ENCODE measurements around the gene KCNE1. TPM values are rescaled to one million over a fixed set of nuclear protein-coding genes. Genes with fewer than 3 reads are reported as not detected.

Gene KCNE1
- total and polyA plus RNA-seq, 2 of the 13 experiments (the other 11 are each of a cell fraction or from before 2014, with no cell fraction given) = 0.35 TPM; not detected in 1

- TF ChIP-seq HINFP (CRISPR knock-in tag; IDR thresholded peaks at IDR 0.05; ENCODE audit: low read depth) = no peak
- TF ChIP-seq ZNF337 (CRISPR knock-in tag; IDR thresholded peaks at IDR 0.05; ENCODE audit: borderline replicate concordance, low read depth) = no peak
- TF ChIP-seq FOXA1 (IDR thresholded peaks at IDR 0.05) = no peak
- no peak for TF ChIP-seq FOXA1 (CRISPR knock-in tag; IDR thresholded peaks at IDR 0.05)
- TF ChIP-seq ZNF296 (CRISPR knock-in tag; conservative IDR thresholded peaks at IDR 0.05) = no peak
- TF ChIP-seq ZNF121 (CRISPR knock-in tag; IDR thresholded peaks at IDR 0.05) = no peak
- no peak for TF ChIP-seq GFI1 (CRISPR knock-in tag; IDR thresholded peaks at IDR 0.05; ENCODE audit: borderline replicate concordance)
- TF ChIP-seq MAFF (IDR thresholded peaks at IDR 0.05; ENCODE audit: low read depth, low read length) = no peak
Measured at GRCh38 chr21:34513129-34513675, 1.2 kb upstream of the KCNE1 start (continued).

GRCh38 chr21:34511181-34511580, 829 bp downstream of the KCNE1 start:
- Histone ChIP-seq H3K9ac (ENCODE audit: insufficient read depth, low read depth, low read length) (no peak overlapping the region), H3K27me3 (ENCODE audit: control insufficient read depth in 1 of 2, insufficient read depth in 2 of 2, low read length in 2 of 2) (peaks cover 0 to 5% of the 10 kb centered on the region in 2 experiments; a peak in 1 of 5 replicates), H3K4me3 (replicated peaks in 1 of 3; ENCODE audit: insufficient read depth in 1 of 3, low read depth in 2 of 3, low read length in 3 of 3) (no peak overlapping the region), H3K79me2 (ENCODE audit: insufficient read depth, low read length) (no peaks in the 10 kb centered on the region), H3K4me2 (ENCODE audit: low read depth, low read length) (no peak overlapping the region), H3K4me1 (ENCODE audit: insufficient read depth, low read length) (peaks cover 6% of the 10 kb centered on the region; the same call in 1 of the 2 replicates), H4K20me1 (ENCODE audit: insufficient read depth, low read length) (no peaks in the 10 kb centered on the region), H2AFZ (ENCODE audit: low read length) (no peak overlapping the region), H3K36me3 (replicated peaks in 1 of 2; ENCODE audit: control insufficient read depth in 1 of 2, insufficient read depth in 2 of 2, low read length in 2 of 2) (0 out of 5 replicates have a peak, but pooled peaks cover 0 to 3% of the 10 kb centered on the region in 2 experiments), H3K27ac (ENCODE audit: extremely low read length, insufficient read depth, low read length) (no peak overlapping the region), H3K9me3 (ENCODE audit: low read length) (no peaks in the 10 kb centered on the region)
- ATAC-seq = no peak; the same call in 2 of the 3 replicates
- in situ Hi-C loops (cut with HindIII; ENCODE audit: extremely low pct_ligation_motif_present, low pct_unique_long_range_greater_than_20kb) (no loop called here), intact Hi-C loops (cut with micrococcal nuclease; ENCODE audit: unreplicated experiment) (no loop called here)
- POLR2A ChIA-PET = interaction anchor here (1.0 to 4.6 kb wide), 4 partner anchors 11 to 92 kb away, joined by 5 to 30 read pairs (median 10); no protein-coding TSS in a partner anchor
- DNase-seq (ENCODE audit: low spot score) = no peak
- CTCF ChIA-PET (ENCODE audit: low intra/inter-chr PET ratio, low total read pairs) = interaction anchor here (1.2 to 3.5 kb wide), 7 partner anchors 33 to 149 kb away, joined by 3 to 50 read pairs (median 10); no protein-coding TSS in a partner anchor
- FAIRE-seq = no peak
- BruUV-seq (replicated peaks) = no TSS peak
- WGBS (ENCODE audit: low lambda C conversion rate) = 82% methylated on average over 5 of the region's 5 CpGs
- TF ChIP-seq PATZ1 (CRISPR knock-in tag; IDR thresholded peaks at IDR 0.05) = no peak
- no peak for TF ChIP-seq ZFP37 (CRISPR knock-in tag; IDR thresholded peaks at IDR 0.05; ENCODE audit: borderline replicate concordance)
- TF ChIP-seq IRX3 (CRISPR knock-in tag; IDR thresholded peaks at IDR 0.05; ENCODE audit: borderline replicate concordance, low read depth) = no peak
- no peak for TF ChIP-seq HDAC1 (CRISPR knock-in tag; IDR thresholded peaks at IDR 0.05)
- TF ChIP-seq NCOA2 (CRISPR knock-in tag; IDR thresholded peaks at IDR 0.05) = no peak
- no peak for TF ChIP-seq ZNF503 (CRISPR knock-in tag; IDR thresholded peaks at IDR 0.05)
- no peak for TF ChIP-seq REPIN1 (CRISPR knock-in tag; IDR thresholded peaks at IDR 0.05; ENCODE audit: borderline replicate concordance, low read depth)
- TF ChIP-seq RBFOX2 (IDR thresholded peaks at IDR 0.05; ENCODE audit: low read depth, low read length) = no peak
- no peak for TF ChIP-seq IRF1 (CRISPR knock-in tag; IDR thresholded peaks at IDR 0.05; ENCODE audit: low read depth)
